Measurements from ENCODE around the gene NFE2L3.

GRCh38 chr7:26147030-26147429, 5.0 kb upstream of the NFE2L3 start:
- no peak for TF ChIP-seq POLR2AphosphoS5 (IDR thresholded peaks at IDR 0.05; ENCODE audit: borderline replicate concordance, low read depth, low read length)
- TF ChIP-seq EZH2 (IDR thresholded peaks at IDR 0.05): no peak
- no peak for TF ChIP-seq FOXP2 (optimal IDR thresholded peaks at IDR 0.05; ENCODE audit: control extremely low read depth, extremely low read length, insufficient read depth)
